Transverse colon (tissue), 3 donors: ENCODE data around the gene ITIH4.

Experiments
- EP300 ChIP-seq: sonication (generic); formaldehyde crosslinking; IDR thresholded peaks from one replicate; pipeline ENCODE4 v1.6.1; 2017; ENCODE audit warnings: antibody characterized with exemption, low read depth
- POLR2A ChIP-seq: fragments of 450-650 bp; IDR thresholded peaks from one replicate; pipeline ENCODE4 v1.6.1; 2016; ENCODE audit warnings: antibody characterized with exemption, mild to moderate bottlenecking, moderate library complexity
- POLR2AphosphoS5 ChIP-seq, 3 donors: sonication (generic); formaldehyde crosslinking; IDR thresholded peaks; one replicate each; pipeline ENCODE4 v1.6.1; 2016; ENCODE audit warnings: antibody characterized with exemption in 3 of 3

- TF ChIP-seq EP300 = no peak
- no peak for TF ChIP-seq POLR2AphosphoS5 (IDR thresholded peaks at IDR 0.05)
- no peak for TF ChIP-seq POLR2A
Measured at GRCh38 chr3:52763466-52763865, 67.0 kb downstream of the ITIH4 start.
